Measurements from ENCODE around the gene SRP54.
"Not testable (repeated sequence)": the region's sequence is repeated elsewhere in the genome, so short reads cannot be mapped to it uniquely, and the experiment has no call there.

SRP54 gene

GRCh38 chr14:35050652-35051051, 67.9 kb downstream of the SRP54 start:
- DNase-seq (ENCODE audit: low spot score) = no peak
- no peak for TF ChIP-seq CTCF (IDR thresholded peaks at IDR 0.05; ENCODE audit: borderline replicate concordance, control extremely low read depth, extremely low read depth, insufficient read depth, missing control alignments)
- in situ Hi-C loops (cut with MboI; ENCODE audit: low sequenced_read_pairs, unreplicated experiment) = no loop called here

- no peak for DNase-seq (ENCODE audit: low spot score)
- in situ Hi-C loops (cut with MboI; ENCODE audit: low sequenced_read_pairs, unreplicated experiment) = no loop called here
- no peak for TF ChIP-seq CTCF (IDR thresholded peaks at IDR 0.05; ENCODE audit: borderline replicate concordance, control extremely low read depth, extremely low read depth, insufficient read depth, missing control alignments)
These were observed 69.0 kb downstream of the SRP54 start for GRCh38 chr14:35051796-35052195.

GRCh38 chr14:35052637-35053036, 69.8 kb downstream of the SRP54 start:
- no peak for DNase-seq (ENCODE audit: low spot score)
- in situ Hi-C loops (cut with MboI; ENCODE audit: low sequenced_read_pairs, unreplicated experiment) = no loop called here

GRCh38 chr14:35061113-35061791, 78.5 kb downstream of the SRP54 start:
- not testable (repeated sequence) for DNase-seq (ENCODE audit: low spot score)

More at GRCh38 chr14:35052637-35053036, 69.8 kb downstream of the SRP54 start:
- no peak for TF ChIP-seq CTCF (IDR thresholded peaks at IDR 0.05; ENCODE audit: borderline replicate concordance, control extremely low read depth, extremely low read depth, insufficient read depth, missing control alignments)

GRCh38 chr14:35065731-35066130, 82.9 kb downstream of the SRP54 start:
- in situ Hi-C loops (cut with MboI; ENCODE audit: low sequenced_read_pairs, unreplicated experiment) = not testable (repeated sequence)

More at GRCh38 chr14:35061113-35061791, 78.5 kb downstream of the SRP54 start:
- in situ Hi-C loops (cut with MboI; ENCODE audit: low sequenced_read_pairs, unreplicated experiment) = not testable (repeated sequence)

GRCh38 chr14:35068238-35069012, 85.6 kb downstream of the SRP54 start:
- in situ Hi-C loops (cut with MboI; ENCODE audit: low sequenced_read_pairs, unreplicated experiment) = no loop called here
- no peak for TF ChIP-seq CTCF (IDR thresholded peaks at IDR 0.05; ENCODE audit: borderline replicate concordance, control extremely low read depth, extremely low read depth, insufficient read depth, missing control alignments)
- DNase-seq (ENCODE audit: low spot score) = no peak

More at GRCh38 chr14:35065731-35066130, 82.9 kb downstream of the SRP54 start:
- DNase-seq (ENCODE audit: low spot score) = not testable (repeated sequence)

GRCh38 chr14:35072226-35072625, 89.4 kb downstream of the SRP54 start:
- no peak for TF ChIP-seq CTCF (IDR thresholded peaks at IDR 0.05; ENCODE audit: borderline replicate concordance, control extremely low read depth, extremely low read depth, insufficient read depth, missing control alignments)
- in situ Hi-C loops (cut with MboI; ENCODE audit: low sequenced_read_pairs, unreplicated experiment) = no loop called here
- no peak for DNase-seq (ENCODE audit: low spot score)

All from GM13976 (cell line).